ENCODE measurements around the gene ZNF586.

DNA sequence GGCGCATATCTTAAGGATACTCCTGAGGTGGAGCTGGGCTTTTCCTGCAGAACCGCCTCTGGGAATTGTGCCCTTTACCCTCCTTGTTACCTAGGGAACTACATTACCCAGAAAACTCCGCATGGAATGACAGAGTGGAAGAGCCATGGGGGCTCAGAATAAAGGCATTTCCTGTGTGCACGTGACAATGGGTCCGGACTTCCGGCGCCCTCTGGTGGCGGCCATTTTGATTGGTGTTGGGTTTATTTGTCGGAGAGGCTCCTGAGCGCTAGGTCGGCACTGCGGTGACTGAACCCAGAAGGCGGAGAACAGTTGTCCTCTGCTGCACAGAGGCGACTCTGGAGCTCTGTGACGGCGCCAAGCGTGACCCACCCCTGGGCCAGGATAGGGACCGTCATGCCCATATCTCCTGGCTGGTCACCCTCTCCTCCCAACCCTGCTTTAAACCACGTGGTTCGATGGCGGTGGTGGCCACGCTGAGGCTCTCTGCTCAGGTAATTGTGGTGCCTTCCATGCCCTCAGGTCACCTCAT is 60.7 kb downstream of the ZNF586 start, which contains the start of gene ZNF587B:
- TF ChIP-seq, protein P1, sequence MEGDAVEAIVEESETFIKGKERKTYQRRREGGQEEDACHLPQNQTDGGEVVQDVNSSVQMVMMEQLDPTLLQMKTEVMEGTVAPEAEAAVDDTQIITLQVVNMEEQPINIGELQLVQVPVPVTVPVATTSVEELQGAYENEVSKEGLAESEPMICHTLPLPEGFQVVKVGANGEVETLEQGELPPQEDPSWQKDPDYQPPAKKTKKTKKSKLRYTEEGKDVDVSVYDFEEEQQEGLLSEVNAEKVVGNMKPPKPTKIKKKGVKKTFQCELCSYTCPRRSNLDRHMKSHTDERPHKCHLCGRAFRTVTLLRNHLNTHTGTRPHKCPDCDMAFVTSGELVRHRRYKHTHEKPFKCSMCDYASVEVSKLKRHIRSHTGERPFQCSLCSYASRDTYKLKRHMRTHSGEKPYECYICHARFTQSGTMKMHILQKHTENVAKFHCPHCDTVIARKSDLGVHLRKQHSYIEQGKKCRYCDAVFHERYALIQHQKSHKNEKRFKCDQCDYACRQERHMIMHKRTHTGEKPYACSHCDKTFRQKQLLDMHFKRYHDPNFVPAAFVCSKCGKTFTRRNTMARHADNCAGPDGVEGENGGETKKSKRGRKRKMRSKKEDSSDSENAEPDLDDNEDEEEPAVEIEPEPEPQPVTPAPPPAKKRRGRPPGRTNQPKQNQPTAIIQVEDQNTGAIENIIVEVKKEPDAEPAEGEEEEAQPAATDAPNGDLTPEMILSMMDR (IDR thresholded peaks at IDR 0.05) = peak in 4 of 6 experiments; percentile 33 to 46 (median 40)
- no peak for TF ChIP-seq POLR2A (IDR thresholded peaks at IDR 0.05)
